HG03196 (cell line): ENCODE results near the gene PECR.
"Not testable (repeated sequence)": the region's sequence is repeated elsewhere in the genome, so short reads cannot be mapped to it uniquely, and the experiment has no call there.

Experiments
- ATAC-seq: cut with Tn5 transposase; IDR thresholded peaks from one replicate; pipeline ENCODE4 v1.9.1; 2021; ENCODE audit not compliant: unreplicated experiment

Gene PECR

GRCh38 chr2:216107320-216107719 is 25.7 kb upstream of the PECR start:
- no peak for ATAC-seq

- ATAC-seq, result no peak
Measured at GRCh38 chr2:216104691-216105090, 23.1 kb upstream of the PECR start.

- ATAC-seq, result no peak
Measured at GRCh38 chr2:216103213-216103612, 21.6 kb upstream of the PECR start.

DNA sequence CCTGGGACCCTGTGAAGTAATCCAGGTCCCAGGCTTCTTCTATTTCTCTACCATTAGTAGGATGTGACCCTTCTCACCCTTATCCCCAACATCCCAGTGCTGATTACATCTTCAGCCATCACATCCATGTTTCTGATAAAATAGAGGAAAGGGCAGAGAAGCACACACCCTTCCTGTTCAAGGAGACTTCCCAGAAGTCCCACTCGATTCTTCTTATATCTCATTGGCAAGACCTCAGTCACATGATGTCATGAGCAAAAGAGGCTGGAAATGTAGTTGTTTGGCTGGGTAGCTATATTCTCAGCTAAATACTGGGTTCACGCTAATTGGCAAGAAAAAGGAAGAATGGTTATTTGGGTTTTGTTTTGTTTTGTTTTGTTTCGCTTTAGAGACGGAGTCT is 19.5 kb upstream of the PECR start:
- no peak for ATAC-seq

- no peak for ATAC-seq
Measured at GRCh38 chr2:216098421-216099334, 17.1 kb upstream of the PECR start.

DNA sequence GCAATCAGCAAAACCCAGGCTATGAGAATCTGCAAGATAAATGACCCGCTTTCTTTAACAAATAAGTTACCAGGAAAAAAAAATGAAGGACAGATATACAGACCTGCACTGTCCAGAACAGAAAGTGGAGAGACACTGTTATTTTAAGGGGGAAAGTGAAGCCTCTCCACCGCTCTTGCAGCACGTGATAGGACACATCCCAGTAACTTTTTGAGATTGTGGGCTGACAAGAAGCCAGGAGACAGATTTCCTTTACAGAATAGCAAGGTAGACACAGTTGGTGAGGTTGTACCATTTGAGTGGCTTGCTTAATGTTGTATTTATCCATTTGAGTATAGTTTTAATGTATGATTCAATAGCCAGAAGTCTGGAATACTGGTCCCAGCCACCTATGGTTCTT is 13.1 kb upstream of the PECR start:
- ATAC-seq, result no peak

- ATAC-seq, result no peak
Measured at GRCh38 chr2:216092646-216093045, 11.0 kb upstream of the PECR start.

GRCh38 chr2:216090369-216090786 is 8.8 kb upstream of the PECR start:
- no peak for ATAC-seq

DNA sequence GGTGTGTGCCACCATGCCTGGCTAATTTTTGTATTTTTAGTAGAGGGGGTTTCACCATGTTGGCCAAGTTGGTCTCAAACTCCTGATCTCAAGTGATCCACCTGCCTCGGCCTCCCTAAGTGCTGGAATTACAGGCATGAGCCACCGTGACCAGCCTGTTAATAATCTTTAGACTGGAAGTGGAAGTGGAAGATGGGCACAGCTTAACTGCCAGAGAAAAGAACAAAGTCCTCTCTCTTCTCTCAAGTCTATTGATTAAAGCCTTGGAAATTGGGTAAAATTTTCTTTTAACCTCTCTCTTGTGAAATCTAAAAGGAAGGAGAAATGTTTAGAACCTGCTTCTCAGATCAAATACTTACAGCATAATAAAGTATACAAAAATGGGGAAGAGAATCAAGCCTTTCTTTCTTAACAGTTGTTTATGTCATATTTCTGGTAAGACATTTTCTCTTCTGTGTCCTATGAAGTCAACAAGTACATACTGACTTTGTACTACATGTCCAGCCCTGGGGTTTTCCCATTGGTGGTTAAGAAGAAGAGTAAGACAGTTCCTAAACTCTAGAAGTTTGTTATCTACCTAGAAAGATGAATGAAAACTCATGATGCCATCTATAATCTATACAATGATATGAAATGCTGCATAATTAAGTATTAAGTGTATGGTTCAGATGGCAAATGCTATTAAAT is 4.7 kb upstream of the PECR start:
- no peak for ATAC-seq

GRCh38 chr2:216084547-216084946 is 2.9 kb upstream of the PECR start:
- ATAC-seq, result no peak

GRCh38 chr2:216083464-216084281 is 2.1 kb upstream of the PECR start:
- no peak for ATAC-seq

DNA sequence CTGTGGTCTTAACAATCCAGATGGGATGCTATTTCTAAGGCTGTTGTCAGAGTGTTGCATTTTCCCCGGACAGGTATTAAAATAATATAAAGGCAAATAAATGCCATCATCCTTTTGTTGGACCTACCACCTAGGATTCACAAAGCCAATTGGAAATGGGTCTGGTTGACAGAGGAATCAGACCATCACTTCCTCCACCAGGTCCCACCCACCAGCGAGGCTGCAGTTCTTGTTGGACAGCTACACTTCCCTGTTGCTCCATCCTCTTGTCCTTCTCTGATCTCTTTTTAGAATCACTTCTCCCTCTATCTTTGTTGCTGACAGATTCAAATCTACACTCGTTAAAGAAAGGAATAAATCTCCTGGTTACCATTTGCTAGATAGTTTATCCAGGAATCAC is 1.2 kb upstream of the PECR start:
- no peak for ATAC-seq

DNA sequence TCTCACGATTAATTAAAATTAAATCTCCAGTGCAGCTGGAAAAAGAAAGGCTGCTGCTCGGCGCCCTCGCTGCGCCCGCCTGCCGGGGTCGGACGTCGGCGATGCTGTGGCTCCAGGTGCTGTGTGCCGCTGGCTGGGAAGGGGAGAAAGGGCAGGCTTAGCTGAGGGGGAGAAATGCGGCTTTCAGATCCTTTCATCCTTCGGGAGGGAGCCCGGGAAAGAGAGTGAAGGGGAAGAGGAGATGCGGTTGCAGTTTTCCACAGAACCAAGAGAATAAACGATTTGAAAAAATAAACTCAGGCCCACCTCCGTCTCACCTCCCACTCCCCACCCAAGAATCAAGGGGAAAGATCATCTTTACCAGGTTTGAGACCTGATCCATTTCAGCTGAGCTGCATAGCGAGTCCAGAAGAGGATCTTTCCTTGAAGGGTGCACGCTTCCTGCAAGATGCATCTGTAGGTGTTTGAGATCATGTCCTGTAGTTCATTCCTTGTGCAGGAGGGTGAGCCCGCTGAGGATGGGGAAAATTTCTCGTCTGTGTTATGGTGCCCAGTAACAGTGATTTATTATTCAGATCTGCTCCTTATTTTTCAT is 605 bp upstream of the PECR start:
- peak; percentile 24 for ATAC-seq

DNA sequence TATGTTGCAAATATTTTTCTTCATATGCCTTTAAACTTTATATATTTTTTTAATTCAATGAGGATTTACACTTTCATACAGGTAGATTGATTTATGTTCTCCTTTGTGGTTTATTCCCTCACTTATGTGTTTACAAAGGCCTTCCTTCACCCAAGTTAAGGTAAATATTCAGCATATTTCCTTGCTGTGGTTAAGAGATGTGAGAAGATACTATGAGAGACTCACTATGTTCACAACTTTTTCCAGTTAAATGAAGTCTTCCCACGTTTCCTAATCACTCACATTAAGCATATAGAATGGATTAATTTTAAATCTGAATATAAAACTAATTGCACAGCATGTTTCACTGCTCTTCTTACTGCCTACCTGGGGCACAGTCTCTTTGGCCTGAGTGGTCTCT is 597 bp downstream of the PECR start:
- peak; percentile 6 for ATAC-seq

- ATAC-seq, result not testable (repeated sequence)
Measured at GRCh38 chr2:216080048-216080447, 1.6 kb downstream of the PECR start.

- ATAC-seq, result no peak
Measured at GRCh38 chr2:216078776-216079175, 2.8 kb downstream of the PECR start.

GRCh38 chr2:216075510-216076485 is 5.8 kb downstream of the PECR start:
- no peak for ATAC-seq

- ATAC-seq, result no peak
Measured at GRCh38 chr2:216074794-216075193, 6.8 kb downstream of the PECR start.

DNA sequence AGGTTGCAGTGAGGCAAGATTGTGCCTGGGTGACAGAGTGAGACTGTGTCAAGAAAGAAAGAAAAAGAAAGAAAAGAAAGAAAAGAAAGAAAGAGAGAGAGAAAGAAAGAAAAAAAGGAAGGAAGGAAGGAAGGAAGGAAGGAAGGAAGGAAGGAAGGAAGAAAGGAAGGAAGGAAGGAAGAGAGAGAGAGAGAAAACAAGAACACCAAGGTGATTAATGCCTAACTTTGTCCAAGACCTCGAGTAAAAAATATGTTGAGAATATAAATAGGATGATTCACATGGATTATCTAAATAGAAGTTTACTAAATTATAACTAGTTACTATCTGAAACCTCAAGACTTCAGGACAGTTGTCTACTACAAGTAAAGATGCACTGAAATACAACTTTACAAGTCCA is 7.2 kb downstream of the PECR start:
- no peak for ATAC-seq

GRCh38 chr2:216073773-216074172 is 7.8 kb downstream of the PECR start:
- no peak for ATAC-seq
